GDM1 (cell line): Measurements from ENCODE around the gene CPNE8.

ENCODE experiments used
- DNase-seq: peaks from one replicate; lab custom pipeline; 2025; lab: John Stamatoyannopoulos, UW

CPNE8 gene

DNA sequence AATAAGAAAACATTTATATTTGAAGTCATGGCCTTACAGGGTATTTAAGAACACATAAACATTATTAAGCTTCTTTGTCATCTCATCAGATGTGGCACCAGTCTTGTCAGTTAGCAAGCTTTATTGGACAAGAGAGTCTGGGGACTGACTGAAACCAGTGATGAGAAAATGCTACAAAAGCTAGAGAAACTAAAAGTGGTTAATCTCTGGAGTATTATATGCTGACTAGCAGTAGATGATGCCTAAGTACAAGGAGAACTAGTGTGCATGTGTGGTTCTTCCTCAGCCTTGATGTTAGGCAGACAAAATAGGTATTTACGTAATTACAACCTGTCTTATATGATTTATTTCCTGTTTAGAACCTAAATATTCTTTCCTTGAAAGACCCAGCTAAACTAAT lies 176.5 kb downstream of the CPNE8 start:
- DNase-seq = no peak

DNA sequence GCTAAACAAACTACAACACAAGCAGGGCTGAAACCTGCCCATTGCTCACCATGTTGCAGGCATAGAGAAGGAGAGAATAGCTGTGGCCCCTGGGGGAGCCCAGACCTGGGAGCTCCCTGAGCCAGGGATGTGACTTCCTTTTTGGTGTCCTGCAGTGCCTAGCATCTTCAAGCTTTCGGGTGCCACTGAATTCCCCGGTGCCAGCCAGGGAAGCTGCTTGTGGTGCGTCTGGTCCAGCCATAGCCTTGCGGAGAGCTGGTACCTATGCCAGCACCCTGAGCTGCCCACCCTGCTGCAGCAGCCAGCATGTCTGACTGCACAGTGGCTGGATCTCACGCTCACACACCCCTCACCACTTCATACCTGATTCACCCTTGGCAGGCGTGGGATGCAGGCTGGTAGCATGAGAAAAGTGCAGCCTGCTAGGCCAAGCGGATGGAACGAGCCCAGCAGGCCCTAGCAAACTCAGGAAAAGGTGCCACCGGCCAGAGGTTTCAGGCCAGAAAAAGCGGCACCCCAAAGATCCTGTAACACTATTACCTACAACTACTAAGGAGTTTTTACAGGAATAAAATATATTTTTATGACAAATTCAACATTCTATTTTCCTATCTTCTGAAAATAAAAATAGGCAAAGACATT lies 183.7 kb downstream of the CPNE8 start:
- no peak for DNase-seq

DNA sequence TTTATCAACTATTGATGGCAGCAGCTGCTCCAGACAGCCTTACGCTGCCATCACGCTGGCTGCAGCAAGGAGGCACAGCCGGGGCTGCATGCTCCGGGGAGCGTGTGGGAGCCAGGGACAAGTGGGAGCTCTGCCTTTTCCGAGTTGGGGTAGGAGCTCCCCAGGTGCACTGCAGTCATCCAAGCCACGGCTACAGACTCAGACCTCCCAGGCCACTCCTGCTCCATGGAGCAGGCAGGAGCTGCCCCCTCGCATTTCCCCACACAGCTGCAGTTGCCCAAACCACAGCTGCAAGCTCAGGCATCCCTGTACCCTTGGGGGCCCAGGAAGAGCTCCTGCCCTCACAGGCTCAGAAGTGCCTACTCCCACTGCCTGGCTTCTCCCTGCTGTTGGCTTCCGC lies 184.7 kb downstream of the CPNE8 start:
- no peak for DNase-seq

DNA sequence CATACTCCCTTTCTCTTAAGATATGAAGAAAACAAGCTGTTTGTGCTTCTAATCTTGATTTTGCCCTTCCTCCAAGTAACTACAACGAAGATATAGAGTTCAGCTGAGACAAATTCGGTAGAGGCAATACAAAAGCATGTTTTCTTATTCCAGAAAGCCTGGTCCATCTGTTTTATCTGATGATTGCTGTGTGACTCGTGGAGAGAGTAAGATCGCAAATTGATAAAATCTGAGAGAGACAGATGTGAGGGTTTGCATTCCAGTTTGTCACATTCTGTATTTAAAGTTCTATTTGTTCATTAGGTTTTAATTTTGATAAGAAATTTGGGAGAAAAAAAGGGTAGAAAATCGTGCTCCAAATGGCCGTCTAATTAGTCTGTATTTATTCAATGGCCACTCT lies 192.1 kb downstream of the CPNE8 start:
- DNase-seq = no peak

DNA sequence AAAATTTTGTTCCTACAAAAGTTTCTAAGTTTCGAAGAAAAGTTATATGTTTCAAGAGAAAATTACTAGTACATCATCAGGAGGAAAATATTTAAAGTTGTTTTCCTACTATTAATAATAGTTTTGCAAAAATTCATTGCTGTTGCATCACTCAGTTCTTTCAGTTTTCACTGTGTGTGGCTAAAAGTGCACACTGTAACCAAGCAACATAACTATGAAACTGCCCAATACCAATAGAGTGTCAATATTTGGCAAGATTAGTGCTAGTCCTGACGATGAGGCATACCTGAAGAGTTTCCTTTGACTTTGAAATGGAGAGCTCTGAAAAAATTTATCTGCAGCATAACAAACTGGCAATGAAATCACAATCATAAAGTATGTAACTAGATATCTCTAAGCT lies 194.3 kb downstream of the CPNE8 start:
- no peak for DNase-seq

DNA sequence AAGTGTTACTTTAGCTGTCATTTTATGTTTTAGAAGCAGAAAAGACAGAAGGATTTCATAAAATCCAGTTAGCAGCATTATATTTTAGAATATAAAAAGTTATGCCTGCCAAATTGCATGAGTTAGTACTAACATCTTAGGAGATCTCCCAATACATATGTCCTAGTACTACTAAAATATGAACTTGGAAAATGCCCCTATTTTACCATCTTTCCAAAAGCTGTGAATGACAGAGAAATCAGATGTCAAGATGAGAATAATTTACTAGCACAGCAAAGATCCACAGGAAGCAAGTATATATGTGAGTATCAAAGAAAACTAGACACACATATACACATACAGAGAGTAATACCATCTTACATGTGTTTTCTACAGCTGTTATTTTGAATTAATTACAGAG lies 196.9 kb downstream of the CPNE8 start:
- no peak for DNase-seq

DNA sequence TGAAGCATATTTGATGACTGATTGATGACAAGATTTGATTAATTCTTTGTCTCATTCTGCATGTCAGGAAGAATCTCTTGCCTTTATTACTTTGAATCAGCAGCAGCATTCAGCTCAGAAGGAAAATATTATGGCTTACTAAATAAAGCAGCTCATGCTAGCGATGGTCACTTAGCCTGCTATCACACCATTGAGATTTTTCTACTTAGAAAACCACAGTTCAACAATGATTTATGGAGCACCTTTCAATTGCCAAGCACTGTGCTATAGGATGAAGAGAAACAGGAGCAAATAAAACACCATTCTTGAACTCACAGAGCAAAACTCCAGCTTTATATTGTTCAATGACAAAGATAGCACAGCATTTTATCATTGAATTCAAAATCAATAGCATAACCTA lies 197.7 kb downstream of the CPNE8 start:
- no peak for DNase-seq

DNA sequence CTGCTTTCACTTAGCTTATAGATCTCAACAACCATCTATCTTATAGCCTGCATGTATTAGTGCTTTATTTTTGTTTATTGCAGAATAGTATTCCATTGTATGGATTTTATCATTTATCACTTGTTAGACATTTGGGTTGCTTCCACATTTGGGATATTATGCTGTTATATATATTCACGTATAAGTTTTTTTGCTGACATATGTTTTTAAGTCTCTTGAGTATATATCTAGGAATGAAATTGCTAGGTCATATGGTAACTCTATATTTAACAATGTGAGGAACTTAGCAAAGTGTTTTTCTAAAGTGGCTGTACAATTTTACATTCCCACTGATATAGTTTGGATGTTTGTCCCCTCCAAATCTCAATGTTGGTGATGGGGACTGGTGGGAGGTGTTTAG lies 208.1 kb downstream of the CPNE8 start:
- no peak for DNase-seq

DNA sequence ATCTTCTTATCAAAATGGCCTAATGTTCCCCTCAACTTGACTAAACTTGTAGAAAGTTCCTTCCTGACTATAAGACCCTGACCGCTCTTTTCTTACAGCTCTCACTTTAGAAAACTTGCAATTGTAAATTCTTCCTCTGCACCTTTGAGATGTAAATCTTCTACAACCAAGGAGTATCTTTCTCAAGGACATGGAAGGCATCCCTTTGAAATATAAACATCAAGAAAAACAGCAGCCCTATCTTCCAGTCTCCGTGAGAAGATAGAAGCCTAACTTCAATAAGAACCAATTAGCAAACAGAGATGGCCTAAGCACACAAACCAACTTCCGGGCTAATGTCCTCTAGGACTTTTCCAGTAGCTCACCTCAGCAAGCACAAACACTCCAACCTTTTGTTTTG lies 210.3 kb downstream of the CPNE8 start:
- DNase-seq = no peak

DNA sequence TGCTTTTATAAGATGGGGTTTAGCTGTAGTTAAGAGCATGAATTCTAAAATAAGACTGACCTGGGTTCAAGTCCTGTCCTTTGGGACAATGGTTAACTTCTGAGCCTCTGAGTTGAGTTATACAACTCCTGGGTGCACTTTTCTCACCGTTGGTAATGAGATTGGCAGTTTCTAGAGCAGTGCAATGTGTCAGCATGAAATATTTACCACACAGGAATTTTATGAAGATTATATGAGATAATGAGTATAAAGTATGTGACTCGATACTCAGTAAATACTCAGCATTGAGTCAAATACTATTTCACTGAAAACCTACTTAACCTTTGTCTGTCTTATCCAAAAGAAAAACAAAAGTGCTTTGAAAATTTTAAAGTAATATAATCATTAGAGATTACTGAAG lies 214.2 kb downstream of the CPNE8 start:
- no peak for DNase-seq

DNA sequence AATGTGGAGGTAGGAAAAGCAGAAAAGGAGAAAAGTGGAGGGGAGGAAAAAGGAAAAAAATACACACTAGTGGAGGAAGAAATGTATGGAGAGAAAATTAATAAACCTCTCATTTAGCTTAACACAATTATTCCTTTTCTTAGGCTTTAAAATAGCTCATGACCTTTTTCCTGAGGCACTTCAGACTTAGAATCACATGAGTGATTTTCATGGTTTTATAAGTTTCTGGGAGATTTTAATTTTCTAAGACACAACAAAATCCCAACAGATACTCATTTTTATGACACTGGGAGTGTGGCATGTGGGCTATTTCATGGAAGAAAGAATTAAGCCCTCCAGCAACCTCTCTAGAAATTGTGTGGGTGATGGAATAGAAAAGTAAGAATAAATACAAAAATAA lies 214.7 kb downstream of the CPNE8 start:
- DNase-seq = no peak

DNA sequence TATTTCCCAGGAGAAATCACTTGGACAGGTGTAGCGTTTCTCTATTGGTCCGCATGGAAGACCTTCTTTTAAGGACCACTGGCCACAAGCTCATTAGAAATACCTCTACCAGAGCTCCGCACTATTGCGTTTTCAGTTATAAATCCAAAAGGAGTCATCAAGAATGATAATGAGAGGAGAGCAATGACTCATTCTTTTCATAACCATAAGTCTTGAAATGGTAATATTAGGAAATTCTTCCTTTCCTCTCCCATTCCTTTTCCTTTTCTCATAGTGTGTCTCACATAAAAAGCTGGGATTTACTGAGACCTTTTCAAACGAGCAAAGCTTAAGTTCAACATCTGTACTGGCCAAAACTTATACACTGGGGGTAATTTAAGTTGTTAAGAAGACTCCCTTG lies 215.7 kb downstream of the CPNE8 start:
- DNase-seq = no peak

DNA sequence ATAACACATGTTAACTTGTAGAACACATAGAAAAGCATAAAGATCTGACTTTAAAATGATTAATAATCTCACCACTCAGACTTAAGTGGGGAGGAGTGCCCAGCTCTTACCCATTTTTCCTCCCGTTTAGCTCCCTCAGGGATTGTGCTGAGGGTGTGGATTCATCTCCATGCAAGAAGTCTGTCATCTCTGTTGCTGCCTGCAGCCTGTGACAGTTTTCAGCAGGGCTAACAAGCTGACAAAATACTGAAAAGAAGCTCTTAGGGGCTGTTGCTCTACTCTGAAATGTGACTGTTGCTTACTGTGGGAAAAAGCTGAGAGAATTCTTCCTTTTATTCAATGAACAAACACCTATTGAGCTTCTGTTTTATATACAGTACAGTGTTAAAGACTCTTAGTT lies 216.2 kb downstream of the CPNE8 start:
- DNase-seq = no peak

DNA sequence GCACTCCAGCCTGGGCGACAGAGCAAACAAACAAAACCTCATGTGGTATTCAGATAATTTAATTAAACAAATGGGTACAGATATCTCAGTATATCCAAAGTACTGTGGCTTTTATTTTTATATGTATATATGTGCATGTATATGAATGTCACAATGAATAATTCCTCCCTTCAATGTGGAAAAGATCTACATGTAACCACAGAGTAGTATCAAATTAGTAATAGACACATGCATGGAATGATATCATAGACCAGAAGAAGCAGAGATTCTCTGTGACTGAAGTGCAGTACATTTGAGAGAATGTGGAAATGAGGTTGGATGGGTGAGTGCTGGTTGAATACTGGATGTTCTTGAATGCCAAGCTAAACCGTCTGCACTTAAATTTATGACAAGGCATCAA lies 222.9 kb downstream of the CPNE8 start:
- no peak for DNase-seq

DNA sequence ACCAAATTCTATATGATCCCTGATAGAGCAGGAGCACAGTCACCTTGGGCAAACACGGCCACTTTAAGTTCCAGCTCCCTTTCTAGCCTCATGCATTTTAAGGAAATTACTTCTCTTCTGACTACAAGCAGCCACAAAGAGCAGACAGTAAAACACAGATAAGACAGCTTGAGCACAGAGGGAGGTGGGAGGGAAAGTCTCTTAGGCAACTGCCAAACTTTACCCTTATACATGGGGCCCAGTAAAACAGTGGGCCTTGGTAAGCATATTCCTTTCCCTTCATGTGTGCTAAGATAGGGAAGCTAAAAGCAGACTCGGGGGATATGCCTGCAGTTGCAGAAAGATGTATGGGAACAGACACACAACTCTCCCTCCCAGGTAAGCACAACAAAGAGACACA lies 235.9 kb downstream of the CPNE8 start:
- peak; percentile 0 for DNase-seq

DNA sequence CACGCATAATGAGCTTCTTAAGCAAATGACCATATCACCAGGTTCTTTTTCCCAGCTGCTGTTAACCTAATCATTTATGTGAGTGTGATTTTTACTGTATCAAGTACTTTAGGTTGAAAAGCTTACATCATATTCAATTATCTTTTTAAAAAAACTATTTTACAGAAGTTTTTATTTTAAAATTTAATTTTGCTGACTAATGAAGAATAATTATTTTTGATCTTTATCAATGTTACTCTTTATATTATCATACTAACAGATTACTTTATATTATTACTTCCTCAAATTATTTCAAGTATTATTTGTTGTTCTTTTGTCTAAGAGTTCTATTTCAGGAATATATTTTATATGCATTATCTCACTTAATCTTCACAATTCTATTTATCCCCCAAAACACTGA lies 236.3 kb downstream of the CPNE8 start:
- no peak for DNase-seq

DNA sequence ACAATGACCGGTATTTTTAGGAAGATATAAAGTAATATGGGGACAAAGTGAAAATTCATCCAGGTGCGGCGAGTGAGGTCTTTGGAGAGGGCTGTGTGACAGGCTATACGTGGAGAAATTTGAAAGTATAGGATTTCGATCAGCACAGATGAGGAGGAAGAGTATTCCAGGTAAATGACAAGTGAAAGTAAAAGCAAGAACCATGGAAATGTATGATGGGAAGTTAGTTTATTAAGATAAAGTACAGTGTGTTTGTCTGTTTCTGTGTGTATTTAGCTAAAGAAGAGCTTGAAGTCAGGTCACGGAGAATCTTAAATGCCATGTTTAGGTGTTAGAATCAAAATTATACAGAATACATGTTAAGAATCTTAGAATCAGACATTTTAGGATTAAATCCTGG lies 239.0 kb downstream of the CPNE8 start:
- DNase-seq = no peak

DNA sequence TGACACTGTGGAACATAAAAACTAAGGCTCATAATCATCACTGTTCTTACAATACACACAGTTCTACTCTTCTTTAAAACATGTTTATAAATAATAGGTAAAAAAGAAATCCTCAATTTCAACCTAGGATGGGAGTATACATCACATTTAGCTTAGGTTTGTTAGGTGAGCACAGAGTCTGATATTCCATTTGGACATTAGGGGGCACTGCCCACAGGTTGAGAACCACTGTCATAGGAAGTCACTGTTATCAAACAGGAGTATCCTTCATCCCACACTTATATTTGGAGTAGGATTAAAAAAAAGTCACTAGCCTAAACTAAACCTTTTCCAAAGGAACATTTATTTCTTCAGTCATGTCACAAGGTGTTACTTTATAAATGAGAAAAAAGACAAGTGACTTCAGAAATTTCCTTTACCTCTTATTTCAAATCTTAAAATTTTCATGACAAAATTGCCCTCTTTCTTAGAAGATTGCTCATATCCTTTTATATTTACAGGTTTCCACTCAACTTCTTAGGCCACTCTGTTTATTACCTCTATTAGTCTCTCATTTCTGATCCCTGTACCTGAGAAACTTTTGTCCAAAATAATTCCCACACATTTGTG lies 240.6 kb downstream of the CPNE8 start:
- no peak for DNase-seq

DNA sequence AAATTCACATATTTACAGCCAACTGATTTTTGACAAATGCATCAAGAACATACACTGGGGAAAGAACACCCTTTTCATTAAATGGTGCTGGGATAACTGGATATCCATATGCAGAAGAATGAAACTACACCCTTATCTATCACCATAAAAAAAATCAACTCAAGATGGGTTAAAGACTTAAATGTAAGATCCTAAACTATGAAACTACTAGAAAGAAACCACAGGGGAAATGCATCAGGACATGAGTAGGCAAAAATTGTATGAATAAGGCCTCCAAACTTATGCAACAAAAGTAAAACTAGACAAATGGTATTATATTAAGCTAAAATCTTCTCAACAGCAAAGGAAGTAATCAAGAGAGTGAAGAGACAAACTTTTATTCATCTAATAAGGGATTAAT lies 242.6 kb downstream of the CPNE8 start:
- no peak for DNase-seq

DNA sequence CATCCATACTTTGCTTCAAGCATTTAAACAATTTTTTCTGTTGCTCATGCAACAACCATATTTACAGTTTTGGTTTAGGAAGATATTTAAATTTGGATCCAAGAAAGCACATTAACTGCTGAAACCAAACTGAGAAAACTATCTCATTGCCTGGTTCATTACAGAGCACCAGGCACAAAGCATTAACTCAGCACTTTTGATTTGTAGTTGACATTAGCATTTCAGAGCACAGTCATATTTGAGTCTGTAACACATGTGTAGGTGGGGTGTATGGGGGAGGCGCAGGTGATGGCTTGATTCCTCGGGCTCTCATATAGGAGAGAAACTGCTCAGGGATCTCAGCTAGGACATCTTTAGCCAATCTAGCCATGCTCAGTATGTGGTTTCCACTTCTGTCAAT lies 251.7 kb downstream of the CPNE8 start:
- no peak for DNase-seq

DNA sequence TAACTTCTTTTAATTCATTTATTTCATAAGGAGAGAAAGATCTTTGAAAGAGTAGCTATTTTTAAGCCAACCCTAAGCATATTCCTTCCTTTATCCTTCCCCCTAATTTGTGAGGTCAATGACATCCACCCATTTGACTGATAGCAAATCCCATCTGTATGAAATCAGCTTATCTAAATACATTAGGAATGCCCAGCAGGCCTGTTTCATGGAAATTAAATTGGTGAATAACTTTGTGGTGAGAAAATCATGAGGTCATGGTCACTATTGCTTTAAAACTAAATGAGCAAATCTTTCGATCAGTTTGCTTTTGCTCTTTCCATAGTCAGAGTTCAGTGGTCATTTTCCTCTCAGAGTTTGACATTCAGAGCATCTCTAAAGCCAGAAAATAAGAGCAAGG lies 256.6 kb downstream of the CPNE8 start:
- no peak for DNase-seq

DNA sequence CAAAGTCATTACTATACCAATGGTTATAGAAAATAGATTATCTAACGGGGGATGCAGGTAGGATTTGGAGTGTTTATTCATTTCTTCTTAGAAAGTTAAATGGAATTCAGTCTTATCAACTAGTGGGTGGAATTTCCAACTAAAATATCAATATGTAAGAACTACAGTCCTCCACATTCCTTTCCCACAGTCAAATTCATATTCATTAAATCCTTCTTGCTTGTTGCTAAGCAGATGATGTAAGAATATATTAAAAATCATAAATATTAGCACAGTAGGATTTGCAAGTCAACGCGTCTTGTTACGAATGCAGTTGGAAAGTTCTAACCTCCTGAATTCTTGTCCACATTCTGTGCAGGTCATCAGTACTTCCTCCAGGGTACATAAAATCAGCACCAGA lies 259.2 kb downstream of the CPNE8 start:
- no peak for DNase-seq

DNA sequence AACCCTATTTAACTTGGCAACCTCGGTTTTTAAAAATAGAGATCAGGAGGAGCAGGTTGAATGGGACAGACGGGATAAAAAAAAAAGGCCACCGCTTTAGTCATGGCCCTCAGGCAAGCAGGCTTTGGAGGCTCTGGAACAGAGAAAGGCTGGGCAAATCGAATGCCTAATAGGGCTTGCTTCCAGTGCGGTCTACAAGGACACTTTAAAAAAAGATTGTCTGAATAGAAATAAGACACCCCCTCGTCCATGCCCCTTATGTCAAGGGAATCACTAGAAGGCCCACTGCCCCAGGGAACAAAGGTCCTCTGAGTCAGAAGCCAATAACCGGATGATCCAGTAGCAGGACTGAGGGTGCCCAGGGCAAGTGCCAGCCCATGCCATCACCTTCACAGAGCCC lies 265.8 kb downstream of the CPNE8 start:
- DNase-seq = no peak

DNA sequence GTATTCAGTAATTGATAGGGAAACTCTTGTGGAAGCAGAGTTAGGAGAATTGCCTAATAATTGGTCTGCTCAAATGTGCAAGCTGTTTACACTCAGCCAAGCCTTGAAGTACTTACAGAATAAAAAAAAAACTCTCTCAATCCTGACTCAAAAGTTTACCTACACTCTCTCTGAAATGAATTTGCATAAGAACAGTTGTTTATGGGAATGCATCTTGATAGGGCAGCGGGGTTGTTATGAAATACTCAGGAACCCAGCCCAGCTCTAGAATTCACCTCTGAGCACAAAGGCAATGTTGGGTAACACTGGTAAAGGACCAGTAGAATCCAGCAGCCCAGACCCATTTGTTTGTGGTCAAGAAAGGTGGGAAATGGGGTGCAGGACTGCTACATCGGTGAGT lies 267.0 kb downstream of the CPNE8 start:
- no peak for DNase-seq

DNA sequence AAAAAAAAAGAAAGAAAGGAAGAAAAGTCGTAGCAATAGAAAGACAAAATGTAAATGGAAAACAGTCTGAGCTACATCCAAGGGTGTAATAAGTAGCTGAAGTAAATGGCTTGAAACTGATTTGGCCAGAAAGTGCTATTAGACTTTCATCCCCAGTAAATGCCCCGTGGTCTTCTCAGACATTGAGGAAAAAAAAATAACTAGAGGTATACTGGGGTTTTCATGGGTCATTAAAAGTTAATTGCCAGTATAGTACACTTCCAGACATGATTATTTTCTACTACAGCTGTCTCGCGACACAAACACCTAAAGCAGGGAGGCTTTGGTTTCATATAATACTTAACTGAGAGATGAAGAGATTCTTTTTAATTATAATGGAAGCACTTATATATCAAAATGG lies 271.9 kb downstream of the CPNE8 start:
- no peak for DNase-seq
